Measurements from ENCODE around the gene SHE. TPM values are rescaled to one million over a fixed set of nuclear protein-coding genes. Genes with fewer than 3 reads are reported as not detected.
A peak's percentile ranks its signal among the peaks of the same experiment; 100 is the strongest.

Gene SHE
- total and polyA plus RNA-seq, 2 experiments from 2014 or later = 0.23 to 0.69 TPM

GRCh38 chr1:154466206-154466605 lies 36.0 kb downstream of the SHE start (continued):
- TF ChIP-seq EZH2phosphoT487 (IDR thresholded peaks at IDR 0.05; ENCODE audit: unreplicated experiment) = no peak
- TF ChIP-seq, protein P1, sequence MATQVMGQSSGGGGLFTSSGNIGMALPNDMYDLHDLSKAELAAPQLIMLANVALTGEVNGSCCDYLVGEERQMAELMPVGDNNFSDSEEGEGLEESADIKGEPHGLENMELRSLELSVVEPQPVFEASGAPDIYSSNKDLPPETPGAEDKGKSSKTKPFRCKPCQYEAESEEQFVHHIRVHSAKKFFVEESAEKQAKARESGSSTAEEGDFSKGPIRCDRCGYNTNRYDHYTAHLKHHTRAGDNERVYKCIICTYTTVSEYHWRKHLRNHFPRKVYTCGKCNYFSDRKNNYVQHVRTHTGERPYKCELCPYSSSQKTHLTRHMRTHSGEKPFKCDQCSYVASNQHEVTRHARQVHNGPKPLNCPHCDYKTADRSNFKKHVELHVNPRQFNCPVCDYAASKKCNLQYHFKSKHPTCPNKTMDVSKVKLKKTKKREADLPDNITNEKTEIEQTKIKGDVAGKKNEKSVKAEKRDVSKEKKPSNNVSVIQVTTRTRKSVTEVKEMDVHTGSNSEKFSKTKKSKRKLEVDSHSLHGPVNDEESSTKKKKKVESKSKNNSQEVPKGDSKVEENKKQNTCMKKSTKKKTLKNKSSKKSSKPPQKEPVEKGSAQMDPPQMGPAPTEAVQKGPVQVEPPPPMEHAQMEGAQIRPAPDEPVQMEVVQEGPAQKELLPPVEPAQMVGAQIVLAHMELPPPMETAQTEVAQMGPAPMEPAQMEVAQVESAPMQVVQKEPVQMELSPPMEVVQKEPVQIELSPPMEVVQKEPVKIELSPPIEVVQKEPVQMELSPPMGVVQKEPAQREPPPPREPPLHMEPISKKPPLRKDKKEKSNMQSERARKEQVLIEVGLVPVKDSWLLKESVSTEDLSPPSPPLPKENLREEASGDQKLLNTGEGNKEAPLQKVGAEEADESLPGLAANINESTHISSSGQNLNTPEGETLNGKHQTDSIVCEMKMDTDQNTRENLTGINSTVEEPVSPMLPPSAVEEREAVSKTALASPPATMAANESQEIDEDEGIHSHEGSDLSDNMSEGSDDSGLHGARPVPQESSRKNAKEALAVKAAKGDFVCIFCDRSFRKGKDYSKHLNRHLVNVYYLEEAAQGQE (IDR thresholded peaks at IDR 0.05; ENCODE audit: unreplicated experiment) = no peak

DNA sequence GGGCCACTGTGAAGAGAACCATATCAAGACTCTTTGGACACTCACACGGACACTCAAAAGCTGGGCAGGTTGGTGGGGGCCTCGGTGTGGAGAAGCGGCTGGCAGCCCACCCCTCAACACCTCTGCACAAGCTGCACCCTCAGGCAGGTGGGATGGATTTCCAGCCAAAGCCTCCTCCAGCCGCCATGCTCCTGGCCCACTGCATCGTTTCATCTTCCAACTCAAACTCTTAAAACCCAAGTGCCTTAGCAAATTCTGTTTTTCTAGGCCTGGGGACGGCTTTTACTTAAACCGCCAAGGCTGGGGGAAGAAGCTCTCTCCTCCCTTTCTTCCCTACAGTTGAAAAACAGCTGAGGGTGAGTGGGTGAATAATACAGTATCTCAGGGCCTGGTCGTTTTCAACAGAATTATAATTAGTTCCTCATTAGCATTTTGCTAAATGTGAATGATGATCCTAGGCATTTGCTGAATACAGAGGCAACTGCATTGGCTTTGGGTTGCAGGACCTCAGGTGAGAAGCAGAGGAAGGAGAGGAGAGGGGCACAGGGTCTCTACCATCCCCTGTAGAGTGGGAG lies 36.5 kb downstream of the SHE start:
- Histone ChIP-seq H3K9me2 (ENCODE audit: insufficient read depth) (no peaks in the 10 kb centered on the region), H3K79me2 (replicated peaks; ENCODE audit: insufficient read depth) (no peaks in the 10 kb centered on the region), H3F3A (replicated peaks; ENCODE audit: low read depth) (no peaks in the 10 kb centered on the region), H3K27me3 (ENCODE audit: insufficient read depth) (no peaks in the 10 kb centered on the region), H4K20me1 (replicated peaks; ENCODE audit: insufficient read depth) (no peaks in the 10 kb centered on the region), H3K4me1 (ENCODE audit: insufficient read depth) (no peaks in the 10 kb centered on the region; the same call in 1 of the 2 replicates), H3K4me2 (no peak overlapping the region), H3K27ac (ENCODE audit: low read depth) (no peak overlapping the region), H3K36me3 (ENCODE audit: insufficient read depth) (no peaks in the 10 kb centered on the region), H2AFZ (no peak overlapping the region; the same call in 1 of the 2 replicates), H3K4me3 (no peak overlapping the region)
- no peaks in the 10 kb centered on the region for H3K9me3 Mint-ChIP-seq
- no peak overlapping the region for H3K27ac Mint-ChIP-seq
- no peaks in the 10 kb centered on the region for H3K36me3 Mint-ChIP-seq (ENCODE audit: low read depth)
- TF ChIP-seq, protein P2, sequence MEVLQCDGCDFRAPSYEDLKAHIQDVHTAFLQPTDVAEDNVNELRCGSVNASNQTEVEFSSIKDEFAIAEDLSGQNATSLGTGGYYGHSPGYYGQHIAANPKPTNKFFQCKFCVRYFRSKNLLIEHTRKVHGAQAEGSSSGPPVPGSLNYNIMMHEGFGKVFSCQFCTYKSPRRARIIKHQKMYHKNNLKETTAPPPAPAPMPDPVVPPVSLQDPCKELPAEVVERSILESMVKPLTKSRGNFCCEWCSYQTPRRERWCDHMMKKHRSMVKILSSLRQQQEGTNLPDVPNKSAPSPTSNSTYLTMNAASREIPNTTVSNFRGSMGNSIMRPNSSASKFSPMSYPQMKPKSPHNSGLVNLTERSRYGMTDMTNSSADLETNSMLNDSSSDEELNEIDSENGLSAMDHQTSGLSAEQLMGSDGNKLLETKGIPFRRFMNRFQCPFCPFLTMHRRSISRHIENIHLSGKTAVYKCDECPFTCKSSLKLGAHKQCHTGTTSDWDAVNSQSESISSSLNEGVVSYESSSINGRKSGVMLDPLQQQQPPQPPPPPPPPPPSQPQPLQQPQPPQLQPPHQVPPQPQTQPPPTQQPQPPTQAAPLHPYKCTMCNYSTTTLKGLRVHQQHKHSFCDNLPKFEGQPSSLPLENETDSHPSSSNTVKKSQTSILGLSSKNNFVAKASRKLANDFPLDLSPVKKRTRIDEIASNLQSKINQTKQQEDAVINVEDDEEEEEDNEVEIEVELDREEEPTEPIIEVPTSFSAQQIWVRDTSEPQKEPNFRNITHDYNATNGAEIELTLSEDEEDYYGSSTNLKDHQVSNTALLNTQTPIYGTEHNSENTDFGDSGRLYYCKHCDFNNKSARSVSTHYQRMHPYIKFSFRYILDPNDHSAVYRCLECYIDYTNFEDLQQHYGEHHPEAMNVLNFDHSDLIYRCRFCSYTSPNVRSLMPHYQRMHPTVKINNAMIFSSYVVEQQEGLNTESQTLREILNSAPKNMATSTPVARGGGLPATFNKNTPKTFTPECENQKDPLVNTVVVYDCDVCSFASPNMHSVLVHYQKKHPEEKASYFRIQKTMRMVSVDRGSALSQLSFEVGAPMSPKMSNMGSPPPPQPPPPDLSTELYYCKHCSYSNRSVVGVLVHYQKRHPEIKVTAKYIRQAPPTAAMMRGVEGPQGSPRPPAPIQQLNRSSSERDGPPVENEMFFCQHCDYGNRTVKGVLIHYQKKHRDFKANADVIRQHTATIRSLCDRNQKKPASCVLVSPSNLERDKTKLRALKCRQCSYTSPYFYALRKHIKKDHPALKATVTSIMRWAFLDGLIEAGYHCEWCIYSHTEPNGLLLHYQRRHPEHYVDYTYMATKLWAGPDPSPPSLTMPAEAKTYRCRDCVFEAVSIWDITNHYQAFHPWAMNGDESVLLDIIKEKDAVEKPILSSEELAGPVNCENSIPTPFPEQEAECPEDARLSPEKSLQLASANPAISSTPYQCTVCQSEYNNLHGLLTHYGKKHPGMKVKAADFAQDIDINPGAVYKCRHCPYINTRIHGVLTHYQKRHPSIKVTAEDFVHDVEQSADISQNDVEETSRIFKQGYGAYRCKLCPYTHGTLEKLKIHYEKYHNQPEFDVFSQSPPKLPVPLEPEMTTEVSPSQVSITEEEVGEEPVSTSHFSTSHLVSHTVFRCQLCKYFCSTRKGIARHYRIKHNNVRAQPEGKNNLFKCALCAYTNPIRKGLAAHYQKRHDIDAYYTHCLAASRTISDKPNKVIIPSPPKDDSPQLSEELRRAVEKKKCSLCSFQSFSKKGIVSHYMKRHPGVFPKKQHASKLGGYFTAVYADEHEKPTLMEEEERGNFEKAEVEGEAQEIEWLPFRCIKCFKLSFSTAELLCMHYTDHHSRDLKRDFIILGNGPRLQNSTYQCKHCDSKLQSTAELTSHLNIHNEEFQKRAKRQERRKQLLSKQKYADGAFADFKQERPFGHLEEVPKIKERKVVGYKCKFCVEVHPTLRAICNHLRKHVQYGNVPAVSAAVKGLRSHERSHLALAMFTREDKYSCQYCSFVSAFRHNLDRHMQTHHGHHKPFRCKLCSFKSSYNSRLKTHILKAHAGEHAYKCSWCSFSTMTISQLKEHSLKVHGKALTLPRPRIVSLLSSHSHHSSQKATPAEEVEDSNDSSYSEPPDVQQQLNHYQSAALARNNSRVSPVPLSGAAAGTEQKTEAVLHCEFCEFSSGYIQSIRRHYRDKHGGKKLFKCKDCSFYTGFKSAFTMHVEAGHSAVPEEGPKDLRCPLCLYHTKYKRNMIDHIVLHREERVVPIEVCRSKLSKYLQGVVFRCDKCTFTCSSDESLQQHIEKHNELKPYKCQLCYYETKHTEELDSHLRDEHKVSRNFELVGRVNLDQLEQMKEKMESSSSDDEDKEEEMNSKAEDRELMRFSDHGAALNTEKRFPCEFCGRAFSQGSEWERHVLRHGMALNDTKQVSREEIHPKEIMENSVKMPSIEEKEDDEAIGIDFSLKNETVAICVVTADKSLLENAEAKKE (CRISPR knock-in tag; IDR thresholded peaks at IDR 0.05) = no peak
- TF ChIP-seq POLR2AphosphoS5 (IDR thresholded peaks at IDR 0.05; ENCODE audit: low read depth) (no peak), ZNF114 (CRISPR knock-in tag; IDR thresholded peaks at IDR 0.05) (no peak), EZH2 (IDR thresholded peaks at IDR 0.05; ENCODE audit: low read depth, unreplicated experiment) (no peak), NANOG (IDR thresholded peaks at IDR 0.05; ENCODE audit: borderline replicate concordance) (no peak), EZH2phosphoT487 (IDR thresholded peaks at IDR 0.05; ENCODE audit: unreplicated experiment) (no peak)
- TF ChIP-seq, protein P3, sequence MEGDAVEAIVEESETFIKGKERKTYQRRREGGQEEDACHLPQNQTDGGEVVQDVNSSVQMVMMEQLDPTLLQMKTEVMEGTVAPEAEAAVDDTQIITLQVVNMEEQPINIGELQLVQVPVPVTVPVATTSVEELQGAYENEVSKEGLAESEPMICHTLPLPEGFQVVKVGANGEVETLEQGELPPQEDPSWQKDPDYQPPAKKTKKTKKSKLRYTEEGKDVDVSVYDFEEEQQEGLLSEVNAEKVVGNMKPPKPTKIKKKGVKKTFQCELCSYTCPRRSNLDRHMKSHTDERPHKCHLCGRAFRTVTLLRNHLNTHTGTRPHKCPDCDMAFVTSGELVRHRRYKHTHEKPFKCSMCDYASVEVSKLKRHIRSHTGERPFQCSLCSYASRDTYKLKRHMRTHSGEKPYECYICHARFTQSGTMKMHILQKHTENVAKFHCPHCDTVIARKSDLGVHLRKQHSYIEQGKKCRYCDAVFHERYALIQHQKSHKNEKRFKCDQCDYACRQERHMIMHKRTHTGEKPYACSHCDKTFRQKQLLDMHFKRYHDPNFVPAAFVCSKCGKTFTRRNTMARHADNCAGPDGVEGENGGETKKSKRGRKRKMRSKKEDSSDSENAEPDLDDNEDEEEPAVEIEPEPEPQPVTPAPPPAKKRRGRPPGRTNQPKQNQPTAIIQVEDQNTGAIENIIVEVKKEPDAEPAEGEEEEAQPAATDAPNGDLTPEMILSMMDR (conservative IDR thresholded peaks at IDR 0.05; ENCODE audit: low read depth in 2 of 2) = no peak
- peak; percentile 71 for ATAC-seq
- peaks cover 16% of the 10 kb centered on the region for H3K4me1 Mint-ChIP-seq
- H3K4me3 Mint-ChIP-seq = no peak overlapping the region
- no peak for DNase-seq (ENCODE audit: low spot score)
- peaks cover 4% of the 10 kb centered on the region for H3K27me3 Mint-ChIP-seq (ENCODE audit: insufficient read depth, low read depth, poor library complexity)
